Keratinocyte (primary cell): Measurements from ENCODE around the gene BFSP1. TPM values are rescaled to one million over a fixed set of nuclear protein-coding genes. Genes with fewer than 3 reads are reported as not detected.

Experiments
- DNase-seq: peaks from one replicate; pipeline ENCODE4 v3.0.0-alpha.2; 2011; ENCODE audit warnings: low read depth, missing footprints, low spot score
- FAIRE-seq: peaks from 2 replicates; lab custom pipeline; 2011; peaks lifted over from hg19 to GRCh38; lab: Jason Lieb, UNC
- H2AFZ ChIP-seq: 2 replicates; pipeline ENCODE4 v1.6.0; 2012; ENCODE audit warnings: low read length, control low read depth, inconsistent platforms; ENCODE audit not compliant: control insufficient read depth
- H3K27ac ChIP-seq: 2 replicates; pipeline ENCODE4 v1.5.1; 2011; ENCODE audit warnings: low read length; ENCODE audit not compliant: control insufficient read depth, insufficient read depth
- H3K27me3 ChIP-seq: 3 replicates; pipeline ENCODE4 v1.6.0; 2011; ENCODE audit warnings: low read length; ENCODE audit not compliant: control insufficient read depth, insufficient read depth; ENCODE audit errors: extremely low read depth
- H3K36me3 ChIP-seq, 2 experiments: 2 replicates in 1 of 2; 3 replicates in 1 of 2; pipeline ENCODE4 v1.5.1; 2011; ENCODE audit warnings: low read length in 2 of 2, mild to moderate bottlenecking in 1 of 2; ENCODE audit not compliant: control insufficient read depth in 2 of 2, insufficient read depth in 2 of 2; ENCODE audit errors: extremely low read depth in 1 of 2
- H3K4me1 ChIP-seq: 3 replicates; pipeline ENCODE4 v1.5.1; 2011; ENCODE audit warnings: low read length; ENCODE audit not compliant: control insufficient read depth, insufficient read depth; ENCODE audit errors: extremely low read depth
- H3K4me2 ChIP-seq: 3 replicates; pipeline ENCODE4 v1.6.0; 2011; ENCODE audit warnings: low read depth, low read length; ENCODE audit not compliant: control insufficient read depth, insufficient read depth; ENCODE audit errors: extremely low read depth
- H3K4me3 ChIP-seq, 3 experiments: fragments of 200-600 bp in 1 of 3; sonication (generic) in 1 of 3; 2 replicates in 2 of 3; 3 replicates in 1 of 3; pipeline ENCODE4 v1.5.1; 2011 to 2016; ENCODE audit warnings: low read length in 3 of 3, mild to moderate bottlenecking in 3 of 3, control low read depth in 2 of 3, inconsistent platforms in 1 of 3, low read depth in 1 of 3, mixed read lengths in 1 of 3, mixed run types in 1 of 3, moderate library complexity in 1 of 3; ENCODE audit not compliant: control insufficient read depth in 2 of 3, insufficient read depth in 2 of 3; ENCODE audit errors: extremely low read depth in 1 of 3
- H3K79me2 ChIP-seq: 2 replicates; pipeline ENCODE4 v1.6.0; 2012; ENCODE audit warnings: low read length; ENCODE audit not compliant: control insufficient read depth, insufficient read depth
- H3K9ac ChIP-seq: 3 replicates; pipeline ENCODE4 v1.6.0; 2011; ENCODE audit warnings: low read length; ENCODE audit not compliant: control insufficient read depth, insufficient read depth; ENCODE audit errors: extremely low read depth
- H3K9me1 ChIP-seq: 3 replicates; pipeline ENCODE4 v1.6.0; 2011; ENCODE audit warnings: low read length; ENCODE audit not compliant: control insufficient read depth, insufficient read depth; ENCODE audit errors: extremely low read depth
- H3K9me3 ChIP-seq: 2 replicates; pipeline ENCODE4 v1.5.1; 2012; ENCODE audit warnings: low read depth, low read length; ENCODE audit not compliant: control insufficient read depth
- H4K20me1 ChIP-seq: 3 replicates; pipeline ENCODE4 v1.6.0; 2011; ENCODE audit warnings: low read length; ENCODE audit not compliant: control insufficient read depth, insufficient read depth; ENCODE audit errors: extremely low read depth
- CTCF ChIP-seq, 3 experiments: IDR thresholded peaks in 1 of 3; conservative IDR thresholded peaks in 1 of 3; optimal IDR thresholded peaks in 1 of 3; 2 replicates in 2 of 3; 3 replicates in 1 of 3; pipeline versions ENCODE3 to v1.5.1; 2011; ENCODE audit warnings: low read length in 3 of 3, mild to moderate bottlenecking in 3 of 3, moderate library complexity in 2 of 3, control low read depth in 1 of 3, inconsistent platforms in 1 of 3; ENCODE audit not compliant: insufficient read depth in 2 of 3; ENCODE audit errors: extremely low read depth in 1 of 3
- EZH2 ChIP-seq: IDR thresholded peaks from one replicate; pipeline ENCODE4 v1.6.1; 2012; ENCODE audit warnings: inconsistent platforms, mild to moderate bottlenecking, low read length, moderate library complexity
- dilution Hi-C: fragments of 300-500 bp; cut with MboI; formaldehyde crosslinking; loops from one replicate; pipeline ENCODE4 v1.7.0; 2020; ENCODE audit warnings: low sequenced_read_pairs; ENCODE audit not compliant: extremely low pct_ligation_motif_present
- polyA plus RNA-seq, 5 experiments: library from polyadenylated mRNA; depleted of rRNA in 3 of 5; stranded (reverse) in 3 of 5; stranded (forward) in 1 of 5; unstranded in 1 of 5; fragments of >200 nt; gene quantifications; 1 replicate in 1 of 5; 2 replicates in 3 of 5; 3 replicates in 1 of 5; pipeline versions ENCODE4 v1.2.1 to v1.2.3, GENCODE V29; 2011 to 2012; ENCODE audit warnings: missing spikeins in 2 of 5, low read depth in 1 of 5, low replicate concordance in 1 of 5

BFSP1 gene
- polyA plus RNA-seq, 1 donor (not counting 4 experiments of a cell fraction or from before 2014, with no cell fraction given) = 2.2 TPM

GRCh38 chr20:17488916-17489600 lies 42.1 kb downstream of the BFSP1 start:
- Histone ChIP-seq H3K9ac (no peak overlapping the region), H3K36me3 (no peaks in the 10 kb centered on the region), H3K4me1 (no peaks in the 10 kb centered on the region), H2AFZ (no peak overlapping the region), H3K9me1 (no peaks in the 10 kb centered on the region), H3K79me2 (no peaks in the 10 kb centered on the region), H3K27ac (no peak overlapping the region), H4K20me1 (no peaks in the 10 kb centered on the region), H3K4me3 (no peak overlapping the region), H3K9me3 (no peaks in the 10 kb centered on the region), H3K27me3 (no peaks in the 10 kb centered on the region), H3K4me2 (no peak overlapping the region)
- TF ChIP-seq EZH2 = no peak
- no peak for TF ChIP-seq CTCF (optimal IDR thresholded peaks at IDR 0.05 in 1 of 3, IDR thresholded peaks at IDR 0.05 in 1 of 3, conservative IDR thresholded peaks at IDR 0.05 in 1 of 3; ENCODE audit: extremely low read depth in 1 of 3, insufficient read depth in 2 of 3, low read length in 3 of 3)
- DNase-seq (no peak), FAIRE-seq (no peak)
- dilution Hi-C loops = no loop called here

GRCh38 chr20:17485017-17485416 lies 46.2 kb downstream of the BFSP1 start:
- Histone ChIP-seq H3K9ac (no peak overlapping the region), H3K79me2 (no peaks in the 10 kb centered on the region), H3K4me2 (no peak overlapping the region), H3K27me3 (no peaks in the 10 kb centered on the region), H4K20me1 (no peaks in the 10 kb centered on the region), H3K4me1 (no peaks in the 10 kb centered on the region), H3K36me3 (no peaks in the 10 kb centered on the region), H3K9me3 (no peaks in the 10 kb centered on the region), H3K9me1 (no peaks in the 10 kb centered on the region), H3K27ac (no peak overlapping the region), H2AFZ (no peak overlapping the region), H3K4me3 (no peak overlapping the region)
- no peak for TF ChIP-seq CTCF (optimal IDR thresholded peaks at IDR 0.05 in 1 of 3, IDR thresholded peaks at IDR 0.05 in 1 of 3, conservative IDR thresholded peaks at IDR 0.05 in 1 of 3; ENCODE audit: extremely low read depth in 1 of 3, insufficient read depth in 2 of 3, low read length in 3 of 3)
- no peak for TF ChIP-seq EZH2
- DNase-seq (no peak), FAIRE-seq (no peak)
- dilution Hi-C loops = no loop called here
